GM21619 (cell line): ENCODE measurements around the gene PSMD5.

Experiments used
- ATAC-seq: cut with Tn5 transposase; IDR thresholded peaks from one replicate; pipeline ENCODE4 v1.9.1; 2021; ENCODE audit not compliant: unreplicated experiment

Gene PSMD5

DNA sequence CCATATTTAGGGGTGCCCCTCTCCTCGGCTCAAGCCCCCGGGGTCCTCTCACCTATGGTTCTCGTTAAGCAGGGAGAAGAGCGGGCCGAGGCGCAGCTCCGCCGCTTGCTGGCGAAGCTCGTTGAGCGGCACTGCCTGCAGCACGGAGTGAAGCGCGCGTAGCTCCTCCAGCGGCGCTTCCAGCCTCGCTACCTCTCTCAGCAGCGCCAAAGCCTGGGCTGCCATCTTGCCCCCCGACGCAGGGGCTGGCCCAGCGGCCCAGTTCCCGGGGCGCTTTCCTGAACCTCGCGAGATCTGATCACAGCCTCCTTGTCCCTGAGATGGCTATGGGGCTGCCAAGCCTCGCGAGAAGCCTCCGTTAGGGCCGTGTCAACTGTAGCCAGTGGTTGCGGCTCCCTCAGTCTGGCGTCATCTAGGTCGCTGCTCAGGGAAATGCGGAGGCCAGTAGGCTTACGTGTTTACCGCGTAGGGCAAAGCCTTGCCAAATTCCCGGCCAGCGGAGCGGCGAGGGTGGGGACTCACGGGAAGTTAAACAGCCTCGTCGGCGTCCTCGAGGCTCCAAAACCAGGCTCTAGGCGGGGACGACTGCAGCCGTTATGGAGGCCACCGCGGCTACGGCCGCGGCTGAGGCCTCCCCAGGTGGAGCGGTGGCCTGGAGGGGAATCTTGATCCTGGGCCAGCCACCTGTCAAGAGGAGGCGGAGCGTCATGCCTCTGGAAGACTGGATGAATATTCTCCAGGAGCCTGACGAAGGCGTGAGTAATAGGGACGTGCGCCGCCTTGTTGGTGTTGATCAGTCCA, at the start of gene PSMD5:
TSS of gene PSMD5 (minus strand) at position 238 of the 801 bp plus-strand sequence. CDS start at position 225, 13 bp downstream.
- peak; percentile 99 for ATAC-seq

DNA sequence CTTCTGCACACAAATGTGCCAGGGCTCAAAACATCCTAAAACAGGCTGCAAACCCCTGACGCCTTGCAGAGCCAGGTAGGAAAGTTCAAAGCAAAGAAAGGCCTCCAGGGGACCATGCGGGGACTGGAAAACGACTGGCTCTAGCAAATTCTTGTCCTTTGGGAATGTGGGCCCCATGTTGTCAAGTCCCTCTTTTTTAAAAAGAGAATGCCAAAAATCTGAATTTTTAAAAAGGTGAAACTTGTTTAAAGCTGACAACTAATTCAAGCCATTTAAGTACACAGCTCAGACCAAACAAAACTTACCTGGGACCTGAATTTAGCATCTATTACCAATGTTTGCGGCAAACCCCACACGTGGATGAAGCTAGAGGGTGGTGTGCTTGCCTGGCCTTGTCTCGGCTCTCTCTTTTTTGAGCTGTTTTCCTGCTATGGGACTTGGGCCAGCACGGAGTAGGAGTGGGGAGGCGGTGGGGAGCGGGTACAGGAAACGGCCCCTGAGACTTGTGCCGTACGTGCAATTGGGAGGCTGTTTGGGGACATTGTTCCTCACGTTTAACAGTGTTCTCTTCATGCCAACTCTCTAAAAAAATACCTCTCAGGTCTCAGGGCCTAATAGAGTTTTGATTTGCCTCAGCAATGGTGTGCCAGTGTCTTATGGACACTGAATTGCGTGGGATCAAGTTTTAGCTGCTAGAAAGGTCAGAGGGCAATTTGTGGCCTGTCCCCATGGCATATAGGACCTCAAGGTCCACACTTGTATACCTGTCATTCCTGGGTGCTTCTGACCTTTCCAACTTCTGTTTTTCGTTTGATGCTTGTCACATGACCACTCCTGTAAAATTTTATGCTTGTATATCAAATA, 49.4 kb upstream of the PSMD5 start:
- peak; percentile 22 for ATAC-seq

DNA sequence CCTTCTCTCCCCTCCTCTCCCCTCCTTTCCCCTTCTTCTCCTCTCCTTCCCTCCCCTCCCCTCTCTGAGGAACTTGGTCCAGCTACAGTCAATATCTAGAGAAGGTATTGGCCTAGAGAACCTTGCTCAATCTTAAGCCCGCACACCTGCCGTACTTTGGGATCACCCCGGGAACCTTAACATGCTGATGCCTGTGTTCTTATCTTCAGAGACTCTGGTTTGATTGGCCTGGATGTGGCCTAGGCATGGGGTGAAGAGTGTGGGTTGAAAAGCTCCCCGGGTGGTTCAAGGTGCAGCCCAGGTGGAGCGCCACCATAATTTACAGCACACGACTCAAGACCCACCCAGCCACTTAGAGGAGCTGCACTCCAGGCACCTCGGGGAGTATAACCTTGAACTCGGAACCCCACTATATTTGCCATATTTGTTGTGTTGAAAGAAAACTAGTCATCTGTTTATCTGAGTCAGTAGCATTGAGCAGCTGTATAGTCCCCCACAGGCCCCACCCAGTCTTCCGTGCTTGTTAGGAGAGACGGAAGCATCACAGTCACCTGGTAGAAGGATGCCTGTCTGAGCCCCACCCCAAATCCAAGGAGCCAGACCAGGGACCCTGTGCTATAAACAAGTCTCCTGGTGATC, 48.6 kb upstream of the PSMD5 start:
- ATAC-seq = no peak

DNA sequence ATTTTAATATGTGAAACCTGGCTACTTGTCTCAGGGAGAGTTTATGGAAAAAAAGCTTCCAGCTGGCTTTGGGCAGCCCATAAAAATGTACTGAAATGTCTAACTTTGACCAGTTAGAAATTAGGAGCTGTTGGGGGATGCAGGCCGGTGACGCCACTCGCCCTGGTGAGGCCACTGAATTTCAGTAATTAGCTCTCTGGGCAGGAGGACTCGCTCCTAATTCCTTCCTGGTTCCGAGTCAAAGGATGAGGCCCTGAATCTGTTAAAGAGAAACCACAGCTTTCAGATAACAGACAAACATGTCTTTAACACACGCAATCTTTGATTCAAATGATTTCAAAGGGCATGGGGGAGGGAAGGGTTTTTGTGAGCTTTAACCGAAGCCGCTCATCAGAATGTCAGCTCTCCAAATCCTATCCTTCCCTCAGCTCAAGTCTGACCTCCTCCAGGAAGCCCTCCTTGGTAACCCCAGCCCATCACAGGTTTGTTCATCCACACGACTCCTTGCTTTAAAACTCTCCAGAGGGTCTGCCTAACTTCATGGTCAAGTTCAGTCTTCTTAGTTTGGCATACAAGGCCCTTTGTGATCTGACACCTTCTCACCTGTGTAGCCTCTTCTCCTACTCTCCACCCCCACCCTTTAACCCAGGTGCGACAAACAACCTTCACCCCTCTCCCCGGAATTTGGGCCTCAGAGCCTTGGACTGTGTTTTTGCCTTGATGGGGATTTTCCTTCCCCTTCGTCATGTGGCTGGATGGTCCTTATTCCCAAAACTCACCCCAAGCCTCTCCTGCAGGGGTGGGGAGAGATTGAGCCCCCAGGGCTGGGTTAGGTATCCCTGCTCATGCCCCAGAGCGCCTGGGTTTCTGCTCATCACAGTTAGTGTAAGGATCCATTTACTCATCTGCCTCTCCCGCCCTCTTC, 47.9 kb upstream of the PSMD5 start:
- no peak for ATAC-seq

DNA sequence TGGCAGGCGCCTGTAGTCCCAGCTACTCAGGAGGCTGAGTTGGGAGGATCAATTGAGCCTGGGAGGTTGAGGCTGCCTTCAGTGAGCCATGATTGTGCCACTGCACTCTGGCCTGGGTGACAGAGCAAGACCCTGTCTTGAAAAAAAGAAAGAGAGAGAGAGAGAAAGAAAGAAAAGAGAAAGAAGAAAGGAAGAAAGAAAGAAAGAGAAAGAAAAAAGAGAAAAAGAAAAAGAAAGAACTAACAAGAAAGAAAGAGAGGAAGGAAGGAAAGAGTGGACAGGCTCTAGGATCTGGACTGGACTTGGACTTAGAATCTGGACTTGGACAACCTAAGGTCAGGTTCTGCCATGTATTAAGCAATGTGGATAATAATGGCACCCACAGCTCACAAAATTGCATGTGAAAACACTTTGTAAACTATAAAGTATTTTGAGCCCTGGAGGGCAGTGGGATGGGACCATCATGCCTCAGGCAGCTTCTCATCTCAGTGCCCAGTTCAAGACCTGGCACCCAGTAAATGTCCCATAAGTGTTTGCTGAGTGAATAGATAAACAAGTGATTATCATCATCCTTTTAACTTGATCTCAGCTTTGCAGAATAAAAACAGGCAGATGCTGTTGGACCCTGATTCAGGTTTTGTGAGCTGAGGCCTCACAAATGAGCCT, 47.0 kb upstream of the PSMD5 start:
- no peak for ATAC-seq

DNA sequence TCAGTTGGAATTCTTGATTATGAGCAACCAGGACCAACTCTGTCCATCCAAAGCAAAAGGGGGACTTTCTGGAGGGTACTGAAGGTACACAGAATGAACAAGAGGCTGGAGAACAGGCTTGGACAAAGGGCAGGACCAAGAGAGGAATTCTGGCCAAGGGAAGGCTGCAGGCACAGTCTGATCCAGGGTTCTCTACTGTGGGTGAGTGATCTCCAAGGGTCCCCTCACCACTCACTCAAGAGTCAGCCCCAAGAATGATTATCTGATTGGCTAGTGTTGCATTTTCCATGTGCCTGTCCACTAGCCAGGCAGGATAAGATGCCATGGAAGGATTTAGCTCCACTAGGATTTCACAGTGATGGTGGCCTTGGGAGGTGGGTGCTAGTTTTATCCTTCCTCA, 45.9 kb upstream of the PSMD5 start:
- ATAC-seq = no peak

DNA sequence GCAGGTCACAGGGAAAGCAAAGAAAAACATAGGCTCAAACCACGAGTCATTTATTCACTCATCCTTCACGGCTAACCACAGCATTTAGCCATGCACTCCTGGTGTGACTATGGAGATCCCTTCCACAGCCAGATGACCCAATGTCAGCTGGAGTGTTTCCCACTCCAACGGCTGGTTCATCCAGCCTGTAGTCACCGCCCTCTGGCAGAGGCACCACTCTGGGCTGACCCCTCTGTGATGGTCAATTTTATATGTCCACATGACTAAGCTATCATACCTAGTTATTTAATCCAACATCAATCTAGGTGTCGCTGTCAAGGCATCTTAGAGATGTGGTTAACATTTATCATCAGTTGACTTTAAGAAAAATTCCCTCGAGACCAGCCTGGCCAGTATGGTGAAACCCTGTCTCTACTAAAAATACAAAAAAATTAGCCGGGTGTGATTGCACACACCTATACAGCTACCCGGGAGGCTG, 43.8 kb upstream of the PSMD5 start:
- no peak for ATAC-seq

DNA sequence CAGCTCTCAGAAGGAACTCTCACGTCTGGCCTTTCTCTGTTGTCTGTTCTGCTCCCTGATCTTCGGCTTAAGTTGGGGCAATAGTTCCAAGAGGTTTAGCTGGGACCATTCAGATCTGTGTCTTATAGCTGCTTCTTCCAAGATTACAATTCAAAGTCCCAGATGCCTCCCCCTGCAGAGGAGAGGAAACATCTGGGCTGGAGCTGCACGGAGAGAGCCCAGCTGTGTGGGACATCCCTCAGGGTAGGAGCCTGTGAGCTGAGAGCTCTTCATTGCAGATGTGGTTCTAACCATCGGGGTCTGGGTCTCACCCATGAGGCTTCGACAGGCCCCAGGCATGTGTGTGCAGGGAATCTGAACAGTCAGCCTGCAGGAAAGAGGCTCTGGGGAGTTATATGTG, 43.2 kb upstream of the PSMD5 start:
- no peak for ATAC-seq

DNA sequence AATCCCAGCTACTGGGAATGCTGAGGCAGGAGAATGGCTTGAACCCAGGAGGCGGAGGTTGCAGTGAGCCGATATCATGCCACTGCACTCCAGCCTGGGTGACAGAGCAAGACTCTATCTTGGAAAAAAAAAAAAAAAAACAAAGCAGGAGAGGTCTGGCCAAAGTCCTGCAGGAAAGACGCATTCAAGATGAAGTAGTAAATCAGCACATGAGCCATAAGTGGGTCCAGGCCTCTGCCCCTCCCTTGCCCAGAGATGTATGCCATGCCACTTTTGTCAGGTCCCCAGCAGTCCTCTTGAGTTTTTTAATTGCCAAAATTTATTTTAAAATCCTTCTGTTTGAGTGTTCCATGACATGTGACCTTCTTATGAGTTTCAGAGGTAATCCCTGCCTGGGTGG, 42.7 kb upstream of the PSMD5 start:
- no peak for ATAC-seq

DNA sequence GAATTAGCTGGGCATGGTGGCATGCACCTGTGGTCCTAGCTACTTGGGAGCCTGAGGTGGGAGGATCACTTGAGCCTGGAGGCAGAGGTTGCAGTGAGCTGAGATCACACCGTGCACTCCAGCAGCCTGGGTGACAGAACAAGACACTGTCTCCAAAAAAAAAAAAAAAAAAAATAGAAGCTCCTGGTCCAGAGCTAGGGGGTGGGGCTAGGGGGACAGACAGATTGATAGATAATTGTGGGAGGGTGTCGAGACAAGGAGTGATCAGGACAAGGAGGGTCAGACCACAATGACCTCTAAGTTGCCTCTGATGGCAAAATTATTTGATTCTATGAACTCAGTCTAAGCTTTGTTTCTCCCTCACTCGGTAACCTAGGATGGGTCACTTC, 40.9 kb upstream of the PSMD5 start:
- no peak for ATAC-seq

DNA sequence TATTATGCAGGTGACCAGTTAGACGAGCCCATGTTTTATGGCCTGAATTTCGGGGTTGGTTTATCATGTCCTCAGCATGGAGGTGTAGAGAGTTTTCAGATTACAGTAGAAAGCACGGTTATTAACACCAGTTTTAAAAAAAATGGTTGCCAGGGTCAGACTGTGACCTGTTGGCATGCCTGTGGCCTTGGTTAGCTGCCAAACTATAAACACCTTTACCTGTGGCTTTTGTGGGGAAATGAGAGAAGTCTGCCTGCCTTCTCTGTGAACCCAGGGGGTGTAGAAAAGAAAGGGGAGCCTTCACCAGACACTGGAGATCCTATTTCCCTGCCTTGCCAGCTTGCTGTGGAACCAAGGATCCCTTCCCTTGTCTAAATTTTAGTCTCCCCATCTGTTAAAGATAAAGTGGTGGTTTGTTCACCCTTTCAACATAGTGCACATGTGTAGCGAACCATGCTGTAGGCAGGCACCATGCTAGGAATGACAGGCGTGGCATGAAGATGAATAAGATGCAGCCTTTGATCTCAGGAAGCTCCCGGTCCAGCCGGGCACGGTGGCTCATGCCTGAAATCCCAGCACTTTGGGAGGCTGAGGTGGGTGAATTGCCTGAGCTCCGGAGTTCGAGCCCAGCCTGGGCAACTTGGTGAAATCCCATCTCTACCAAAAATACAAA, 40.3 kb upstream of the PSMD5 start:
- ATAC-seq = no peak

DNA sequence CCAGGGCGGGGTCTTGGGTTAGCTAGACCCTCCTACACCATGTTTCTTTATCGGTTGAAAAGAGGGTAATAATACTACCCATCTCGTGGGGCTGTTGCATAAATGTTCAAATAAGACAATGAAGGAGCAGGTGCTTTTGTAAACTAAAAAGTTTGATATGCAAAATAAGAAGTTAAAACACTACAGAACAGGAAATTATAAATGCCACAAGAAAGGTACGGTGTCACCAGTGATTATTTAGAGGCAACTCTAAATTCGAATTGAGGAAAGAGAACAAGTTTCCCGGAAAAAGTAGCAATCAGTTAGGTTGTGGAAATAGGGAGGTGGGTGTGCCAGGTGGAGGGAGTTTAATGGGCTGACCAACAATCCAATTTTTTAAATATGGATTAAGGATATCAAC, 36.7 kb upstream of the PSMD5 start:
- ATAC-seq = no peak

DNA sequence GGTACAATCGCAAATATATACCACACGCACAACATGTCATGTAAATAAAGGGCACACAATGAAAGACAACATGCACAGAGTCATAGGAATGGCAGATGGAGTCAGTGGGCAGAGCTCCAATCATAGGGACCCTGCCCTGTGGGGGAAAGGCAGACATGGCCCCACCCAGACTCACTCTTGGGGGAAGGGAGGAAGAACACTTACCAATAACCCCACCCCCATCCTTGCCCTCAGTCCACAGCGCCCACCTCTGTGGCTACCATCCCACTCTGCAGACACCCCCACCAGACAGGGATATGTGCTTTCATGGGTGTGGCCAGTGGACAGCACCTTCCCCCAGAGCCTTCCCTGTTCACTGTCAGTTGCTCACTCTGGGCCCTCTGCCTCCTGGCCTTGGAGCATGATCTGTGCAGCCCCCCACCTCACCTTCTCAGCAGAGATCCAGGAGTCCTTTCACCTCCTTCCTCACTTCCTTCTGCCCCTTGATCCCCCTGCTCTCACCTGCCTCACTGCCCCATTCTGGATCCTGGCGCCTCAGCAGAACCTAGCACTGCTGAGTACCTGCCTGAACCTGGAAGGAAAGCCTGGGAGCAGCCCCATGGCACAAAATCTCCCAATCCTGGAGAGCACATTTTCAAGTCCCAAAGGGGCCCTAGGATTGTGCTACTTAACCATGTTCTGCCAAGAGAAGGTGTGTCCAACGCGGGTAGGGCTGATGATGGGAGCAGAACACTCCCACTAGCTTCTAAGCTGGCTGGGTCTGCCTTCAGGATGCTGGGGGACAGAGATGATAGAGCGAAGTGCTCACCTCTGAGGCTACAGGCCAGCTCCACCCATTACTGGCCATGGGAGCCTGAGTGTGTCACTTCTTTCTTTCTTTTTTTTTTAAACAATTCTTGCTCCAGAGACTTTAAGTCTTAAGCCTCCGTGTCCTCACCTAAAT, 35.7 kb upstream of the PSMD5 start:
- ATAC-seq = no peak

DNA sequence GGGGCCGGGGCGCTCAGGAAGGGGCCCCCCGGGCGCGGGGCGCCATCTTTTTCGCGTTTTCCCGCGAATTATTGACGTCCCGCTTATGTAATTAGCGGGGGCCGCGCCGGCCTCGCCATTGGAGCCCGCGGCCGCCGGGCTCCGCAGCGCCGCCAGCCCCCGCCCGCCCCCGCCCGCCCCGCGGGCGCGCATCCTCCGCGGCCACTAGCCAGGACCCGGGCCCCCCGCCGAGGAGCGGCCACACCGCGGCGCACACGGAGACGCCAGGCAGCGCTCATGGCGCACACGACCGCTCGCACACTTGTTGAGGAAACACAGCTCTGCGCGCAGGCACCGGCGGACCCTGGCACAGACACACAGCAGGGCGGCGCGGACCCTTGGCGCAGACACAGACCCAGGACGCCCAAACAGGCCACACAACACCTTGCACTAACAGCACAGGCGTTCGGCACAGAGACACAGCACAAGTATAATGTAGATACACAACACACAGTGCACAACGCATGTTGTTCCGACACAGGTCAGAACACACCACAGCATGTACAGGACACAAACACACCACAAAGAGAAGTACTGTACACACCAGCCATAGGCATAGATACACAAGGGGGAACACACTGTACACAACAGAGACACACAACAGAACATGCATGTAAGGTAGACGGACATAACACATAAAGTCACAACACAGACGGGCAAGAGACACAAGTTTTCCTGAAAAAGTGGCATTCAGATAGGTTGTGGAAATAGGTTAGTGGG, 34.7 kb upstream of the PSMD5 start:
- ATAC-seq = peak; percentile 43

DNA sequence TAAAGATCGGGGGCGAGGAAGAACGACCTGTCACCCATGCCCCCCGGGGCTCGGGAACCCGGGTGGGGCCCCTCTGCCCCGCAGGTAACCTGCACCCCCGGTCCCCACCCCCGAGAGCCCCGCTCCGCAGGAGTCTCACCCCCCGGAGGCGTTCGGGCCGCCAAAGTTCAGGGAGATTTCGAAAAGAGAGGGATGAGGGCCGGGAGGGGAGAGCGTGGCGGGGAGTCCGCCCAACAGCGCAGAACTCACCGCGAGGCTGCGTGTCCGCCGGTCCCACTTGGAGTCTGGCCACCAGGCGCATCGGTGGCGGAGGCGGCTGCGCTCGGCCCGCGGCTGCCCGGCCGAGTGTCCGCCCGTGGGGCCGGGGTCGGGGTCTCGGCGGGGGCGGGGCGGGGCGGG, 34.1 kb upstream of the PSMD5 start, which contains the start of gene PHF19:
TSS of gene PHF19 (minus strand) at position 347 of the 399 bp plus-strand sequence. CDS start 2,447 bp downstream, outside the sequence.
- peak; percentile 18 for ATAC-seq

DNA sequence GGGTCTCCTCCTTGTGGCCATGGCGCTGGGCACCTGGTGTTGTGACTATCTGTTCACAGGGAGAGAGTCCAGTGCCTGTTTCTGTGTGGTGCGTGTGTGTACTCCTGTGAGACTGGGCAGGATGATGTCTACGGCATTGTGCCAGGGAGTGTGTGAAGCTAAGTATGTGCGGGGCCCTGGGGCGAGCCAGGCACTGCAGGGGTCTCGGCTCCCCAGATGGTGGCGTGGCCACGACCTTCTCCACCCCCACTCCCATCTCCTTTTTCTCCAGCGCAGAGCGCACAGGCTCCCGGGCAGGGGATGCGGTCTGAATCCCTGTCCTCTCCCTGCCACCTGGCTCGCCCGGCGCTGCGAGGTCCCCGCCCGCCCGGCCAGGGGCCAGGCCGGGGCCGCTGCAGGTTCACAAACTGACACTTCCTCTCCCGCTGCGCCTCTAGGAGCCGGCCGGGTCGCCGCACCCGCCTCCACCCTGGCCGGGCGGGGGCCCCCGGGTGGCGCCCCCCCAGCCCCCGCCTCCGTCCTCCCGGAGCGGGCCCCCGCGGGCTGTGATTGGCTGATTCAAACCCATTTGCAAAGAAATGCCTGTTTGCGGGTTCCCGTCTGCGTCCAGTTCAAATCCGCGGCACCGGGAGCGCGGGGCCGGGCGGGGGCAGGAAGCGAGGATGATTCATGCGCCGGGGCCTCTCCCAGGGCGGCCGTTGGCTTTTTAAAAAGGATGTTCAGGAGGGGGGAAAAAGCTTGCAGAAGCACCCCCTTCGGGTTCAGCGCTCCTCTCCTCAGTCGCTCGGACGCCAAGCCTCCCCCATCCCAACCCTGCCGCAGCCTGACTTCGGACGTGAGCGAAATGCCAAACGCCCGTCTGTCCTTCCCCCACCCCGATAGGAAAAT, 33.5 kb upstream of the PSMD5 start:
- ATAC-seq = peak; percentile 62

DNA sequence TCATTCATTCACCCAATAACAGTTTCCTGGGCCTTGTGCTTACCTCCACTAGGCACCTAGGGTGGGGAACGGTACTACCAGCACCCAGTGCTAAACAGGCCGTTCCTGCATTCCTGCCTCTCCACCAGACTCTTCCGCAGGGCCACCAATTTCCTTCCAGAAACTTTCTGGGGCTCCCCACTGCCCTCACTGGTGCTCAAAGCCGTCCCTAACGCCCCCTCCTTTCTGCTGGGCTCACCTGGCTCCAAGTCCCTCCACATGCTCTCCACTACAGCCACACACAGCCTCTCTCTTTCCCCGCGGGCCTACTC, 32.9 kb upstream of the PSMD5 start:
- ATAC-seq = no peak
